Measurements from ENCODE around the gene LTV1. TPM values are rescaled to one million over a fixed set of nuclear protein-coding genes. Genes with fewer than 3 reads are reported as not detected.
"Not testable (repeated sequence)": the region's sequence is repeated elsewhere in the genome, so short reads cannot be mapped to it uniquely, and the experiment has no call there.

LTV1 gene
- polyA plus RNA-seq, 3 donors: 33.4 to 41.2 (median 38.3) TPM

DNA sequence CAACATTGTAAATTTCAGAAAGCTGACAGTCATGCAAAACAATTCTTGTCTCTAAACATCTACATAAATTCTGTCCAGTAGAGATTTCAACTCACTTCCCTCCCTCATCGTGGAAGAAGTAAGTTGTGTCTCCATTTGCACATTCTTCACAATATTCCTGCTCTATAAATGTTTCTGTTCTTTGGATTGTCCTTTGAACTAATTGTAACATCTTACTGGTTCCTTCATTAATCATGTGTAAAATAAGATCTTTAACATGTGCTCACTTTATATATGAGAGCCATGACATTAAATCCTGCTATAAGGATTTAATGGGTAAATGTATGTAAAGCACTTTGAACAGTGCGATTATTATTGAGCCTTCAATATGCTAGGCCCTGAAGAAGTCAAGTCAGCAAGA, 7.0 kb upstream of the LTV1 start:
- no peak for DNase-seq

DNA sequence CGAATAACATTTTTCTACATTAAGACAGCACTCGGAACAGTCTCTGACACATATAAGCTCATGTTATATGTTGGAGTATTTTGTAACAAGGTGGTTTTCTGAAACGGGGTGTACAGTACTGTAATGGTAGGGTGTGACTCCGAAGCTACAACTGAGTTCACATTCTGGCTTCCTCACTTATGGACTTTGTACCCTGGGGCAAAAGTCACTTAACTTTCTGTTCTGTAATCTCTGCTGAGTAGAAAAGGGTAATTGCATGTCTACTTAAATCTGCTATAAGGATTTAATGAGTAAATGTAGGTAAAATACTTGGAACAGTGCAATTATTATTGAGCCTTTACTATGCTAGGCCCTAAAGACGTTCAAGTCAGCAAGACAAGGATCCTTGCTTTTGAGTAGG, 4.7 kb upstream of the LTV1 start:
- DNase-seq: no peak

DNA sequence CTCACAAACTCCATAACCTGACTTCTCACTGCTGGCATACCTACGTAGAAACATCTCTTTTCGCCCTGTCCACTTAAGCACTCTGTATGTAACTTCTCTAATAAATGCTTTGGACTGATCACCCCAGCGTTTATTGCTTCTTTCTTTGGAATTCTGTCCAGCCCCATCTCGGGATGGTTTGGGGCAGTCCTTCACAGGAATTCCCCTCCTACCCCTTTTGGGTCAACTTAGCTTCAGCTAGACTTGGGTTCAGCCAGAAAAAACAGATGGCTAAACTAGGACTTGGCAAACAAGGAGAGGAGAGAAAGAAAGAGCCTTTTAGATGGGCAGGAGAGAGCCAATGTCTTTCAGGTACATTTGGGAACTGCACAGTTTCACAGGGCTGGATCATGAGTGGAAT, 3.9 kb upstream of the LTV1 start:
- DNase-seq: no peak

DNA sequence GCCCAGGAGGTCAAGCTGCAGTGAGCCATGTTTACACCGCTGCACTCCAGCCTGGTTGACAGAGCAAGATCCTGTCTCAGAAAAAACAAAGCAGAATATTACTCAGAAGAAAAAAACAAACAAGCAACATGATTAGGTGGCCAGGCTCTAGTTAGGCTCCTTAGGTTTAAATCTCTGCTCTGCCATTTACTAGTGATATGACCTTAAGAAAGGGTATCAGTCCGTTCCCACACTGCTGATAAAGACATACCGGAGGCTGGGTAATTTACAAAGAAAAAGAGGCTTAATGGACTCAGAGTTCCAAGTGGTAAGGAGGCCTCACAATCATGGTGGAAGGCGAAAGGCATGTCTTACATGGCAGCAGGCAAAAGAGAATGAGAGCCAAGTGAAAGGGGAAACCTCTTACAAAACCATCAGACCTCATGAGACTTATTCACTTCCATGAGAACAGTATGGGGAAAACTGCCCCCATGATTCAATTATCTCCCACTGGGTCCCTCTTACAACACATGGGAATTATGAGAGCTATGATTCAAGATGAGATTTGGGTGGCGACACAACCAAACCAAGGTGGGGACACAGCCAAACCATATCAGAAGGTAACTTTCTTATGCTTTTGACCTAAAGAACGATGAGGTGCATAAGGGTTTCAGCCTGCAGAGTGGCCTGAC, 2.4 kb upstream of the LTV1 start:
- DNase-seq: no peak

DNA sequence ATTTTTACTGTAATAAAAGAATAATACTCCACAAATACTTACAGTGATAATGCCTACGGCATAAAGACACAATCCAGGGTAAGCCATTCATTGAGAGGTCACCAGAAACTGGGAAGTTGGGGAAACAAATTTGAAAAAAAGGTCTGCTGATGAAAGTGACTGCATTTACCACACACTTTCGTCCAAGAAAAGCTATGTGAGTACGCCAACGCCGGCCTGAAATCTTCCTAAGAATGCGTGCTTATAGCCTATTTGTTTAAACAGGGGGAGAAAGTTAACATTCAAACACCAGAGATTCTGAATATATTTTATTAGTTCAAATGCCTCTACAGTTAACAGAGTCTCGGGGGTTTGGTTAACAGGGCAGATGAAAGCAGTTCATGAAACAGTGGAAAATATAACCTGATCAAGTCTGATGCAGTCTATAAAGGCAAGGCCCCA, 657 bp upstream of the LTV1 start:
- DNase-seq: no peak

DNA sequence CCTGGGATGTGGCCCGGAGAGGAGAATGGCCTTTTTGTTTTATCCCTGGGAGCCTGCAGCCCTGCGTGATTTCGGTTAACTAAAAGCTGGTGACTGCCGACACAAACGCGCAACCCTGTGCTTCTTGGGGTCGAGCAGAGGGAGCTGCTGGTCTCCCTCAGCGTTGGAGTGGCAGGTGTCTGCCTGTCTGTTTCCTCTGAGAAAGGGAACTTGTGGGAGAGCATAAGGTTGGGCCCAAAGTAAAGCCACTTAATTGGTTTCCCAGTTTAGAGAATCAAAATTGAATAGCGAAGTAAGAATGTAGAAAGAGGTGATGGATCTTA, 500 bp downstream of the LTV1 start:
- DNase-seq: no peak

DNA sequence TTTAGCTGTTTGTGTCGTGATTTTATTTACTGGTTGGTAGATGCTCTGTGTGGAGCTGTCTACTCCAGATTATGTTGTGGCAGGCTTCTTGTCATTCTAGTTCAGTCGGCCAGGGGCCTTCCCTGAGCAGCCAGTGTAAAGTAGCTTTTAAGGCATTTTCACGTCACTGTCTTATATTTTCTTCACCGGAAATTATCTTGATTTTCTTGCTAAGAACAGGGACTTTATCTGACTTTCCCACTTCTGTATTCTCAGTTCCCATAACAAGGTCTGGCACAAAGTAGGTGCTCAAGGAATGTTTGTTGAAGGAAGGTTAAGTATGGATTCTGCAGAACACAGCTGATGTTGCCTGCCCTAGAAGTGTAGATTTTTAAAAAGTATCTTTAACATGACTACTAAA, 868 bp downstream of the LTV1 start:
- DNase-seq: peak; percentile 5

DNA sequence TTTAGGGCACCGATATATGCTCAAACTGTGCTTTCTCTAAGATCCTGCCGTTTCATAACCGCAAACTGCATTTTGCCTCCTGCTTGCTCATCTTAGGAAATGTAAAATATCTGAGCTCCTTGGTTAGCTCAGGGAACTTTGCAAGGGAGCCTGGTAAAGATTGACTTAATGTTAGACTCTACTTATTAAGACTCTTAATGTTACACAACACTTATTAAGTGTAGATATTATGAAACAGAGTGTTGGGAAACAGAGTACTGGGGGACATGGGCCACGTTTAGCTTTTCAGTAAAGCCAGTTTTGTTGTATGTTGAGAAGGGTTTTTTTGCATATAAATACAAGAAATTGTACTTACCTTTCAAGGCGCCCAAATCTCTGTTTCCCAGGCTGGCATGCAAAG, 1.9 kb downstream of the LTV1 start:
- no peak for DNase-seq

DNA sequence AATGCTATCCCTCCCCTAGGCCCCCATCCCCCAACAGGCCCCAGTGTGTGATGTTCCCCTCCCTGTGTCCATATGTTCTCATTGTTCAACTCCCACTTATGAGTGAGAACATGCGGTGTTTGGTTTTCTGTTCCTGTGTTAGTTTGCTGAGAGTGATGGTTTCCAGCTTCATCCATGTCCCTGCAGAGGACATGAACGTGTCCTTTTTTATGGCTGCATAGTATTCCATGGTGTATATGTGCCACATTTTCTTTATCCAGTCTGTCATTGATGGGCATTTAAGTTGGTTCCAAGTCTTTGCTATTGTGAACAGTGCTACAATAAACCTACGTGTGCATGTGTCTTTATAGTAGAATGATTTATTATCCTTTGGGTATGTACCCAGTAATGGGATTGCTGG, 8.6 kb downstream of the LTV1 start:
- DNase-seq: not testable (repeated sequence)

DNA sequence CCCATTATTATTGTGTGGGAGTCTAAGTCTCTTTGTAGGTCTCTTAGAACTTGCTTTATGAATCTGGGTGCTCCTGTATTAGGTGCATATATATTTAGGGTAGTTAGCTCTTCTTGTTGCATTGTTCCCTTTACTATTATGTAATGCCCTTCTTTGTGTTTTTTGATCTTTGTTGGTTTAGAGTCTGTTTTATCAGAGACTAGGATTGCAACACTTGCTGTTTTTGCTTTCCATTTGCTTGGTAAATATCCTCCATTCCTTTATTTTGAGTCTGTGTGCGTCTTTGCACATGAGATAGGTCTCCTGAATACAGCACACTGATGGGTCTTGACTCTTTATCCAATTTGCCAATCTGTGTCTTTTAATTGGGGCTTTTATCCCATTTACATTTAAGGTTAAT, 11.9 kb downstream of the LTV1 start:
- DNase-seq: not testable (repeated sequence)

DNA sequence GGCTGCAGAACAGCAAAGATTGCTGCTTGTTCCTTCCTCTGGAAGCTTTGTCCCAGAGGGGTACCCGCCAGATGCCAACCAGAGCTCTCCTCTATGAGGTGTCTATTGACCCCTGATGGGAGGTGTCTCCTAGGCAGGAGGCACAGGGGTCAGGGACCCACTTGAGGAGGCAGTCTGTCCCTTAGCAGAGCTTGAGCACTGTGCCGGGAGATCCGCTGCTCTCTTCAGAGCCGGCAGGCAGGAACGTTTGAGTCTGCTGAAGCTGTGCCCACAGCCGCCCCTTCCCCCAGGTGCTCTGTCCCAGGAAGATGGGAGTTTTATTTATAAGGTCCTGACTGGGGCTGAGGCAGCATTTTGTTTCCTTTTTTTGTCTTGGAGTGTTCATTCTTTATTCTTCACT, 13.6 kb downstream of the LTV1 start:
- DNase-seq: not testable (repeated sequence)

DNA sequence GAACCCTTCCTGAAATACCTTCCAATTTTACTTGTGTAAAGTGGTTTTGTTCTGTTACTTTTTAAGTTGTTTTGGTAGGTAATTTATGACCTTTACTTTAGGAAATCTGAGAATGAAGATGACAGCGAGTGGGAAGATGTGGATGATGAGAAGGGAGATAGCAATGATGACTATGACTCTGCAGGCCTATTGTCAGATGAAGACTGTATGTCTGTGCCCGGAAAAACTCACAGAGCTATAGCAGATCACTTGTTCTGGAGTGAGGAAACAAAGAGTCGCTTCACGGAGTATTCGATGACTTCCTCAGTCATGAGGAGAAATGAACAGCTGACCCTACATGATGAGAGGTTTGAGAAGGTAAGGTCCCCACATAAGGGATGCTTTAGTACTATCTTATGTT, 14.5 kb downstream of the LTV1 start:
- DNase-seq: no peak

DNA sequence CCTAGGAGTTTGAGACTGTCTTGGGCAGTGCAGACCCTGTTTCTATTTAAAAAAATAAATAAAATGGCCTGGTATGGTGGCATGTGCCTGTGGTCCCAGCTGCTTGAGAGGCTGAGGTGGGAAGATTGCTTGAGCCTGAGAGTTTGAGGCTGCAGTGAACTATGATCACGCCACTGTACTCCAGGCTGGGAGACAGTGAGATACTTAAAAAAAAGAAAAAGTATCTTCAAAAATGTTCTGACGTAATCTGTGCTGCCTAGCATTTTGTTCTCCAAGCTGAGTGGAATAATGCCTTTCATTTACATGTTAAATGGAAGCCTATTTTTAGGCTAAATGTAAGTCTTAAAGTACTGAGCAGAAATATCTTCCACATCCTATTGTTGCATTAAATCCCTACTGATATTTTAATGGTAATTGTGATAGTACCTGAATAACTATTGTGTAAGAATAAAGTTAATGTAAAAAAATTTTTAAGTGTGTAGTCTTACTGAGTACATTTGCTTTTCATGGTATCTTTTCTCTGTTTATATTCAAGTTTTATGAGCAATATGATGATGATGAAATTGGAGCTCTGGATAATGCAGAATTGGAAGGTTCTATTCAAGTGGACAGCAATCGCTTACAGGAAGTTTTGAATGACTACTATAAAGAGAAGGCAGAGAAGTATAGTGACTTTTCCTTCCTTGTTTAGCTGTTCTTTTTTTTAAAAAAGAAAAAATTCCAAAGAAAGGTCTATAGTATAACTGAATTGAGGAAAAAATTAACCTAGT, 16.9 kb downstream of the LTV1 start:
- DNase-seq: no peak

DNA sequence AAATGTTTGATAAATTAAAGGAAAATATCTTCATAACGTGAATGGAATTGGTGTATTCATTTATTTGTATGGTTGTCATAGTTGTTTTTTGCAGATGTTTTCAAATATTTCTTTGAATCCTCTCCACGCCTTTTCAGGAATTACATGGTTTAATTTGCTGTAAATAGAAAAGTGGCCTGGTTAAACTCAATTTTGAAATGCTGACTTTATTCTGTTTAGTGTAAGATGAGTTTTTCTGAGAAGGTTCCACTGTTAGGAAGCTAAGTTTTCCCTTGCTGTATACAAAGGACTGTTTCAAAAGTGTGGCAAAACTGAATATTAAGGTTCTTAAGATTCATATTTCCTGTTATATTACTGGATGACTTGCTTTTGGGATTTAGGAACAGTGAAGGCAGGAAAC, 20.6 kb downstream of the LTV1 start:
- DNase-seq: no peak

DNA sequence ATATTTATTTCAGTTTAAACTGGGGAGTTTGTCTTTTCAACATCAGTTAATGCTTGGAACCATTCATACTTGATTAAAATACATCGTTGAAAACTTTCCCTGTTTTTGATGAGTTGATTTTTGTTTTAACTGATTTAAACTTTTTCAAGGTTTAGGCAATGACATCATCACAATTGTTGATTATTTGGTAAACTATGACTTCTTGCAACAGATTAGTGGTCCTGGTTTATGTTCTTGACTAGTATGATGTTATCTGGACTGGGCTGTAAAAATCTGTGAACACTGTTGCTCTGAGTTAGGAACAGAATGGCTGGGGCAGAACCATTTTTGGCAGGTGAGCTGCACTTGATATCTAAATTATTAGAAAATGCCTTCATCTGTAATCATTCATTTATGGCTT, 21.1 kb downstream of the LTV1 start, which contains the start of gene ZC2HC1B:
Gene ZC2HC1B, plus strand, starts transcription at position 241 of the 400 bp plus-strand sequence. Its CDS starts 66 bp downstream, at position 307.
- DNase-seq: no peak

DNA sequence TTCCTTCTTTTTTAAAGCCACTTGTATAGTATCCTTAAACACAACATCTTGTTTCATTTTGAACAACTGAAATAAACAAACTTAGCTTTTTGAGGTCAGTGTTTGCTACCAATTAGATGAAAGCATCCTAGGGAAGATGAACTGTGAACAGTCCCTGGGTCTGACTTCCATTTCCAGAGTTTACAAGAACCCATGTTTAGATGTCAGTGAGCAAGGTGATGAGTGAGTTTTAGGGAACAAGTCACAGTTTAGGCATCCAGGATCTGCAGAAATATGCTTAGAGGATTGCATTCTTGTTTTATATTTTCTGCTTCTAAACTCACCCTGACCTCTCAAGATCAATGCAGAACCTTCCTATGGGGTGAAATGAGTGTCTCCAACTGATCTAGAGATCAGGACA, 24.1 kb downstream of the LTV1 start:
- DNase-seq: no peak

DNA sequence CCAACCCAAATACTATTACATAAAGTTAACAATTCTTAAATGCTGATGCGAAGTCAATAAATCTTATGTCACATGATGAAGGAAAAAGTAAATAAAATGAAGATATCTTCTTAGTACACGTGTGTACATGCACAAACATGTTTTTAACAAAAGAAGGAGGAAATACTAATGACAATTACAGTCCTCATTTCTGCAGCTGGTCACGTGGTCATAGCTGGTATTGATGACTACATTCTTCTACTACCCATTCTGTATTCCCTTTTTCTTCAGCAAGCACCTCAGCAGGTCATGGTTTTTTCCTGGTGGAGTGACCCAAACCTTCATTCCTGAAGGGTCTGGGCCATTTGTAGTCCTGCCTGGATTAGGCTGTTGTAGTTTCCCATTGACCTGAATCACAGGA, 25.7 kb downstream of the LTV1 start:
- not testable (repeated sequence) for DNase-seq

DNA sequence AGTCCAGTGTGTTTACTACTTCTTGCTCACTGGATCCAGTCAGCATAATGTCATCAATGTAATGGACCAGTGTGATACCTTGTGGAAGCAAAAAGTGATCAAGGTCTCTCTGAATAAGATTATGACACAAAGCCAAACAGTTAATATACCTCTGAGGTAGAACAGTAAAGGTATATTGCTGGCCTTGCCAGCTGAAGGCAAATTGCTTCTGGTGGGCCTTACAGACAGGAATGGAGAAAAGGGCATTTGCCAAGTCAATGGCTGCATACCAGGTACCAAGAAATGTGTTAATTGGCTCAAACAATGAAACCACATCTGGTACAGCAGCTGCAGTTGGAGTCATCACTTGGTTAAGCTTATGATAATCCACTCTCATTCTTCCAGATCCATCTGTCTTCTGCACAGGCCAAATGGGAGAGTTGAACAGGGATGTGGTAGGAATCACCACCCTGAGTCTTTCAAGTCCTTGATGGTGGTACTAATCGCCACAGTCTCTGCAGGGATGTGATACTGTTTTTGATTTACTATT, 28.1 kb downstream of the LTV1 start:
- DNase-seq: not testable (repeated sequence)

DNA sequence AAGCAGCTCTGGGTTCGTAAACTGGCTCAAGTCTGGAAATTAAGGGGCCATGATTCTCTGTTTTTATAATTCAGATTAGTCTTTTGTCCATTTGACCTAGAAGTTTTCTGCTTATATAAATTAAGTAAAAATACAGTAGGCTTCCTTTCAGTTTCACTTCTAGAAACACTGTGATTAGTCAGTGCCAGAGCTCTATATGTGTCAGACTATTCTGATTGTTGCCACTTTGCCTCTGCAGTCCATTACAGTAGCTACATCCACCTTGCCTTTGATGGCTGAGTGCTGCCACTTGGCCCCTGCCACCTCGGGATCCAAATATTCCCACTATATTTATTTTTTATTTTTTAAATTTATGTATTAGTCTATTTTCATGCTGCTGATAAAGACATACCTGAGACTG, 29.1 kb downstream of the LTV1 start:
- no peak for DNase-seq

DNA sequence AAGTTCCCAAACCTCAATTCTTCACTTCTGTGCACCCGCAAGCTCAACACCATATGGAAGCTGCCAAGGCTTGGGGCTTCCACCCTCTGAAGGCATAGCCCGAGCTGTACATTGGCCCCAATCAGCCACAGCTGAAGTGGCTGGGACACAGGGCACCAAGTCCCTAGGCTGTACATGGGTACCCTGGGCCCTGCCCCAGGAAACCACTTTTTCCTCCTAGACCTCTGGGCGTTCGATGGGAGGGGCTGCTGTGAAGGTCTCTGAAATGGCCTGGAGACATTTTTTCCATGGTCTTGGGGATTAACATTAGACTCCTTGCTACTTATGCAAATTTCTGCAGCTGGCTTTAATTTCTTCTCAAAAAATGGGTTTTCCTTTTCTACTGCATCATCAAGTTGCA, 30.5 kb downstream of the LTV1 start:
- not testable (repeated sequence) for DNase-seq

DNA sequence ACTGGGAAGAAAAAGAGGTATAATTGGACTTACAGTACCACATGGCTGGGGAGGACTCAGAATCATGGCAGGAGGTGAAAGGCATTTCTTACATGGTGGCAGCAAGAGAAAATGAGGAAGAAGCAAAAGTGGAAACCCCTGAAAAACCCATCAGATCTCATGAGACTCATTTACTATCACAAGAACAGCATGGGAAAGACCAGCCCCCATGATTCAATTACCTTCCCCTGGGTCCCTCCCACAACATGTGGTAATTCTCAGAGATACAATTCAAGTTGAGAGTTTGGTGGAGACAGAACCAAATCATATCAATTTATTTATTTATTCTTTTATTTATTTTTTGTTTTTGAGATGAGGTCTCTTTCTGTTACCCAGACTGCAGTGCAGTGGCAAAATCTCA, 31.4 kb downstream of the LTV1 start:
- not testable (repeated sequence) for DNase-seq

DNA sequence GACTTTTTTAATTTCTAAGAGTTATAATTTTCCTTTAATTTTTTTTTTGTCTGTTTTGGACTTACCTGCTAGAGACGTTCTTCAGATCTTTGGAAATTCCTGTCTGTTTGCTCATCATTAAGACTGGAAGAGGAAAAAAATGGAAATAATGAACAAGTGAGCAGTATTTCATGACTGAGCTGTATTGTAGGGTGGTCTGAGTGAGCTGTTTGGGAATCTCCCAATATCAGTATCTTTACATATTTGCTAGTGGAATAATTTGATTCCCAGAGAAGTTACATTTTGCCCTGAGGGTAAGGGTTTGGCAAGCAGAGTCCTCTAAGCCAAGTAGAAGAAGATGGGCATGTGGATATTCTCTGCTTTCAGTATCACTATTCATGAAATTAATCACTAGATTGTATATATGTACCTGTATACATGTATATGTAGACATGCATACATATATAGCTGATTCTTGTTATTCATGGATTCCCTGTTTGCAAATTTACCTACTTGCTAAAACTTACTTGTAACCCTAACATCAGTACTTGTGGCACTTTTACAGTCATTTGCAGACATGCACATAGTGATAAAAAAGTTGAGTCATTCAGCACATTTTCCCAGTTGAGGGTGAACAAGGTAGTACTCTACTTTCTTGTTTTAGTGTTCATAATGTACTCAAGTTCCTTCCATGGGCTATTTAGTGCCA, 34.6 kb downstream of the LTV1 start:
- DNase-seq: no peak

DNA sequence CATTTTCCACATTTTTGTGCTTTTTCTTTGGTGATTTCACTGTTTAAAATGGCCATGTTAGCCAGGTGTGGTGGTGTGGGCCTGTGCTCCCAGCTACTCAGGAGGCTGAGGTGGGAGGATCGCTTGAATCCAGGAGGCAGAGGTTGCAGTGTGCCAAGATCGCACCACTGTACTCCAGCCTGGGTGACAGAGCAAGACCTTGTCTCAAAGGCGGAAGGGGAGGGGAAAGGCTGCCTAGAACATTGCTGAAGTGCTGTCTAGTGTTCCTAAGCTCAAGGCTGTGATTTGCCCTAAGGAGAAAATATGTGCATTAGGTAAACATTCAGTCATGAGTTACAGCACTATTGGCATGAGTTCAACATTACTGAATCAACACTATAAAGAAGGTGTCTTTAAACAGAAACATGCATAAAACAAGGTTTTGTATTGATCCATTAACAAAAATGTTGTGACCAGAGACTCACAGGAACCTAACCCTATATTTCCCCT, 35.2 kb downstream of the LTV1 start:
- no peak for DNase-seq

All from renal pelvis (tissue), 4 donors.